HUES64 (cell line): ENCODE results near the gene GABRG2. TPM values are rescaled to one million over a fixed set of nuclear protein-coding genes. Genes with fewer than 3 reads are reported as not detected.
"Not testable (repeated sequence)": the region's sequence is repeated elsewhere in the genome, so short reads cannot be mapped to it uniquely, and the experiment has no call there.

Experiments
- H3K27ac ChIP-seq: 2 replicates; pipeline ENCODE4 v1.7.0; 2013; ENCODE audit warnings: low read depth, low read length, inconsistent platforms
- H3K27me3 ChIP-seq: 2 replicates; pipeline ENCODE4 v1.6.1; 2013; ENCODE audit warnings: mild to moderate bottlenecking, low read length; ENCODE audit not compliant: insufficient read depth
- H3K36me3 ChIP-seq: 2 replicates; pipeline ENCODE4 v1.6.1; 2013; ENCODE audit warnings: mild to moderate bottlenecking, low read length; ENCODE audit not compliant: insufficient read depth
- H3K4me1 ChIP-seq: 2 replicates; pipeline ENCODE4 v1.6.1; 2013; ENCODE audit warnings: mild to moderate bottlenecking, low read length, moderate library complexity; ENCODE audit not compliant: insufficient read depth
- H3K4me3 ChIP-seq: 2 replicates; pipeline ENCODE4 v1.5.1; 2013; ENCODE audit warnings: mild to moderate bottlenecking, low read length, moderate library complexity
- H3K9ac ChIP-seq: 2 replicates; pipeline ENCODE4 v1.6.1; 2013; ENCODE audit warnings: mild to moderate bottlenecking, low read depth, low read length
- H3K9me3 ChIP-seq: 2 replicates; pipeline ENCODE4 v1.6.1; 2013; ENCODE audit warnings: low read depth, low read length; ENCODE audit not compliant: insufficient read depth
- WGBS: fragments of 150-250, 120-280 bp; methylation state at CpG from one replicate; pipeline ENCODE4 v1.1.7; 2013; ENCODE audit warnings: missing lambda C conversion rate; 5-methylcytosine and 5-hydroxymethylcytosine counted together
- polyA plus RNA-seq, 2 experiments: library from polyadenylated mRNA; stranded (reverse); fragments of 50-300 nt; gene quantifications; one replicate each; pipeline ENCODE4 v1.2.3, GENCODE V29; 2013

The GABRG2 gene
- 1.3 TPM for polyA plus RNA-seq (2013, experiment 1 of 2)
- polyA plus RNA-seq (2013, experiment 2 of 2), result 2.1 TPM

- H3K36me3 ChIP-seq, result no peaks in the 10 kb centered on the region
- peaks cover 7% of the 10 kb centered on the region; the same call in 1 of the 2 replicates for H3K4me1 ChIP-seq
- H3K27ac ChIP-seq, result no peak within 1 kb of the TSS
- H3K9me3 ChIP-seq, result no peaks in the 10 kb centered on the region
- peak within 1 kb of the TSS; percentile 21; the same call in 1 of the 2 replicates for H3K9ac ChIP-seq
- 3% methylated on average over 21 of the region's 21 CpGs for WGBS
- H3K4me3 ChIP-seq, result peak within 1 kb of the TSS; percentile 89
- H3K27me3 ChIP-seq, result peaks cover 7% of the 10 kb centered on the region; the same call in 1 of the 2 replicates
These were observed at the start of gene GABRG2 for GRCh38 chr5:162067655-162068411. TSS of gene GABRG2 (plus strand) at chr5:162067773. CDS start at chr5:162068000, 227 bp downstream.

GRCh38 chr5:162025312-162025711 is 42.3 kb upstream of the GABRG2 start:
- no peak overlapping the region for H3K27ac ChIP-seq
- H3K27me3 ChIP-seq, result no peaks in the 10 kb centered on the region
- no peak overlapping the region for H3K9ac ChIP-seq
- 95% methylated on average over 2 of the region's 2 CpGs for WGBS
- H3K4me3 ChIP-seq, result no peak overlapping the region
- no peaks in the 10 kb centered on the region for H3K9me3 ChIP-seq
- H3K4me1 ChIP-seq, result peaks cover 21% of the 10 kb centered on the region; the same call in 1 of the 2 replicates
- no peaks in the 10 kb centered on the region for H3K36me3 ChIP-seq

- no peaks in the 10 kb centered on the region for H3K9me3 ChIP-seq
- 92% methylated on average over 2 of the region's 4 CpGs for WGBS
- H3K4me1 ChIP-seq, result peaks cover 21% of the 10 kb centered on the region; the same call in 1 of the 2 replicates
- no peak overlapping the region for H3K9ac ChIP-seq
- H3K27ac ChIP-seq, result no peak overlapping the region
- no peaks in the 10 kb centered on the region for H3K27me3 ChIP-seq
- no peaks in the 10 kb centered on the region for H3K36me3 ChIP-seq
- no peak overlapping the region for H3K4me3 ChIP-seq
These were observed 40.8 kb upstream of the GABRG2 start for GRCh38 chr5:162026803-162027202.

GRCh38 chr5:162037431-162037830 is 30.1 kb upstream of the GABRG2 start:
- H3K36me3 ChIP-seq, result no peaks in the 10 kb centered on the region
- H3K27me3 ChIP-seq, result no peaks in the 10 kb centered on the region
- WGBS, result 100% methylated on average over 1 of the region's 1 CpG

GRCh38 chr5:162047279-162047678 is 20.3 kb upstream of the GABRG2 start:
- Histone ChIP-seq H3K9me3 (no peaks in the 10 kb centered on the region), H3K27me3 (no peaks in the 10 kb centered on the region), H3K27ac (no peak overlapping the region), H3K4me3 (no peak overlapping the region), H3K9ac (no peak overlapping the region), H3K36me3 (no peaks in the 10 kb centered on the region), H3K4me1 (peaks cover 19% of the 10 kb centered on the region)
- WGBS, result 86% methylated on average over 1 of the region's 1 CpG

More at GRCh38 chr5:162037431-162037830, 30.1 kb upstream of the GABRG2 start:
- H3K9me3 ChIP-seq, result no peaks in the 10 kb centered on the region
- peak overlapping the region; percentile 39; the same call in 1 of the 2 replicates for H3K4me3 ChIP-seq
- H3K27ac ChIP-seq, result no peak overlapping the region
- no peaks in the 10 kb centered on the region for H3K4me1 ChIP-seq
- H3K9ac ChIP-seq, result no peak overlapping the region

- H3K27me3 ChIP-seq, result no peaks in the 10 kb centered on the region
- no peaks in the 10 kb centered on the region for H3K9me3 ChIP-seq
- H3K36me3 ChIP-seq, result no peaks in the 10 kb centered on the region
- WGBS, result 62% methylated on average over 3 of the region's 3 CpGs
- peak overlapping the region; percentile 24; the same call in 1 of the 2 replicates for H3K4me3 ChIP-seq
- peaks cover 25% of the 10 kb centered on the region for H3K4me1 ChIP-seq
- H3K27ac ChIP-seq, result 0 out of 2 replicates have a peak overlapping the region, but pooled peaks have one; percentile 18
- no peak overlapping the region for H3K9ac ChIP-seq
These were observed 14.9 kb upstream of the GABRG2 start for GRCh38 chr5:162052676-162053075.

- not testable (repeated sequence) for H3K9ac ChIP-seq, H3K27ac ChIP-seq, H3K9me3 ChIP-seq, H3K27me3 ChIP-seq, H3K4me3 ChIP-seq, H3K36me3 ChIP-seq
- WGBS, result 97% methylated on average over 3 of the region's 4 CpGs
- H3K4me1 ChIP-seq, result peaks cover 25% of the 10 kb centered on the region
These were observed 12.5 kb upstream of the GABRG2 start for GRCh38 chr5:162055095-162055494.

- Histone ChIP-seq H3K9me3 (no peaks in the 10 kb centered on the region), H3K36me3 (no peaks in the 10 kb centered on the region), H3K27me3 (peaks cover 7% of the 10 kb centered on the region; the same call in 1 of the 2 replicates), H3K4me3 (peak overlapping the region; percentile 89), H3K27ac (no peak overlapping the region), H3K9ac (peak overlapping the region; percentile 21; the same call in 1 of the 2 replicates), H3K4me1 (peaks cover 7% of the 10 kb centered on the region; the same call in 1 of the 2 replicates)
- WGBS, result 11% methylated on average over 7 of the region's 7 CpGs
These were observed 411 bp upstream of the GABRG2 start for GRCh38 chr5:162067162-162067561.

- Histone ChIP-seq H3K27ac (no peak overlapping the region), H3K4me1 (peaks cover 7% of the 10 kb centered on the region; the same call in 1 of the 2 replicates), H3K9me3 (no peaks in the 10 kb centered on the region), H3K4me3 (peak overlapping the region; percentile 89), H3K9ac (no peak overlapping the region; the same call in 1 of the 2 replicates), H3K36me3 (no peaks in the 10 kb centered on the region), H3K27me3 (peaks cover 7% of the 10 kb centered on the region; the same call in 1 of the 2 replicates)
- WGBS, result 4% methylated on average over 11 of the region's 12 CpGs
These were observed 839 bp downstream of the GABRG2 start for GRCh38 chr5:162068412-162068811.

GRCh38 chr5:162068936-162069335 is 1.4 kb downstream of the GABRG2 start:
- Histone ChIP-seq H3K9ac (no peak overlapping the region), H3K4me1 (peaks cover 7% of the 10 kb centered on the region; the same call in 1 of the 2 replicates), H3K27ac (no peak overlapping the region), H3K27me3 (peaks cover 7% of the 10 kb centered on the region; the same call in 1 of the 2 replicates), H3K4me3 (no peak overlapping the region), H3K36me3 (no peaks in the 10 kb centered on the region), H3K9me3 (no peaks in the 10 kb centered on the region)
- WGBS, result 88% methylated on average over 4 of the region's 4 CpGs

- Histone ChIP-seq H3K4me3 (no peak overlapping the region), H3K9me3 (no peaks in the 10 kb centered on the region), H3K27ac (no peak overlapping the region), H3K27me3 (no peaks in the 10 kb centered on the region), H3K4me1 (no peaks in the 10 kb centered on the region; the same call in 1 of the 2 replicates), H3K9ac (no peak overlapping the region), H3K36me3 (no peaks in the 10 kb centered on the region)
- no CpG with 5 or more reads among the region's 1 CpG for WGBS
These were observed 11.2 kb downstream of the GABRG2 start for GRCh38 chr5:162078805-162079204.
